K562 (cell line): ENCODE results near the gene CACTIN. TPM values are rescaled to one million over a fixed set of nuclear protein-coding genes. Genes with fewer than 3 reads are reported as not detected.

Source experiments
- ATF7 ChIP-seq: fragments of 450-650 bp; IDR thresholded peaks from 2 replicates; pipeline ENCODE4 v1.7.1; 2014; ENCODE audit warnings: mild to moderate bottlenecking, moderate library complexity
- BMI1 ChIP-seq: fragments of 150-350 bp; IDR thresholded peaks from 2 replicates; pipeline ENCODE4 v1.6.1; 2014; ENCODE audit warnings: low read length
- CREB1 ChIP-seq, 2 experiments: sonication (generic) in 1 of 2; formaldehyde crosslinking in 1 of 2; IDR thresholded peaks; 2 replicates each; pipeline versions ENCODE4 v1.6.1 to v1.8.0; 2012 to 2022; ENCODE audit warnings: inconsistent platforms in 1 of 2, mild to moderate bottlenecking in 1 of 2, missing genetic modification reagents in 1 of 2, moderate library complexity in 1 of 2
- DMBX1 ChIP-seq: fragments of 250-450 bp; sonication (Bioruptor Pico); IDR thresholded peaks from 2 replicates; pipeline ENCODE4 v1.8.0; 2022; ENCODE audit warnings: inconsistent platforms, mild to moderate bottlenecking, moderate library complexity, borderline replicate concordance
- ELF1 ChIP-seq: fragments of 200-800 bp; sonication (Bioruptor generic); IDR thresholded peaks from 2 replicates; pipeline ENCODE4 v1.6.1; 2016; ENCODE audit warnings: missing genetic modification characterization, missing compliant biosample characterization
- FOS ChIP-seq: IDR thresholded peaks from 3 replicates; pipeline ENCODE4 v1.6.1; 2011; ENCODE audit not compliant: insufficient read length; ENCODE audit errors: extremely low read depth
- NFYB ChIP-seq: IDR thresholded peaks from 2 replicates; pipeline ENCODE4 v1.6.1; 2011; ENCODE audit warnings: mild to moderate bottlenecking, moderate library complexity; ENCODE audit not compliant: insufficient read length; ENCODE audit errors: extremely low read depth
- NRF1 ChIP-seq, 2 experiments: fragments of 450-650 bp; IDR thresholded peaks in 1 of 2; conservative IDR thresholded peaks in 1 of 2; 2 replicates each; pipeline ENCODE4 v1.6.1; 2014; ENCODE audit warnings: mild to moderate bottlenecking in 2 of 2
- PHB2 ChIP-seq: fragments of 450-650 bp; IDR thresholded peaks from 2 replicates; pipeline ENCODE4 v1.6.1; 2017; ENCODE audit warnings: low read depth
- RBM22 ChIP-seq: fragments of 200-400 bp; formaldehyde crosslinking; IDR thresholded peaks from 2 replicates; pipeline ENCODE4 v1.6.1; 2018; ENCODE audit warnings: low read length, low read depth; ENCODE audit not compliant: poor library complexity, severe bottlenecking
- RFX1 ChIP-seq: fragments of 450-650 bp; IDR thresholded peaks from 2 replicates; pipeline ENCODE4 v1.6.1; 2016; ENCODE audit warnings: mild to moderate bottlenecking, moderate library complexity
- ZNF583 ChIP-seq: fragments of 250-450 bp; sonication (Bioruptor Pico); IDR thresholded peaks from 2 replicates; pipeline ENCODE4 v1.4.0; 2020
- ZSCAN29 ChIP-seq: fragments of 450-650 bp; IDR thresholded peaks from 2 replicates; pipeline ENCODE4 v1.6.1; 2017
- polyA plus RNA-seq, 8 experiments: library from polyadenylated mRNA; depleted of rRNA in 4 of 8; stranded (reverse) in 5 of 8; unstranded in 3 of 8; fragments of >200 nt; fragmentation: Nextera tagmentation in 2 of 8; fragmentation: Illumina TruSeq in 1 of 8; extraction: Ambion mirVana in 2 of 8; extraction: Trizol in 1 of 8; gene quantifications; 2 replicates each; pipeline versions ENCODE4 v1.2.1 to v1.2.3, GENCODE V29; 2011 to 2014; ENCODE audit warnings: inconsistent platforms in 1 of 8, missing spikeins in 1 of 8
- total RNA-seq, 7 experiments: library from RNA; depleted of rRNA in 6 of 7; stranded (reverse); fragments of >200 nt in 6 of 7; fragmentation: Illumina TruSeq in 2 of 7; extraction: Trizol in 2 of 7; gene quantifications; 2 replicates each; pipeline versions ENCODE4 v1.2.1 to v1.2.3, GENCODE V29; 2011 to 2021; ENCODE audit warnings: low replicate concordance in 1 of 7
- TF ChIP-seq, protein P1 (sequence below), 3 experiments: fragments of 200-800 bp in 1 of 3; fragments of 250-450 bp in 1 of 3; fragments of 450-650 bp in 1 of 3; sonication (Bioruptor Pico) in 1 of 3; sonication (Bioruptor generic) in 1 of 3; formaldehyde crosslinking in 1 of 3; IDR thresholded peaks; 2 replicates each; pipeline versions ENCODE4 v1.6.1 to v1.8.0; 2016 to 2022; ENCODE audit warnings: mild to moderate bottlenecking in 2 of 3, missing genetic modification characterization in 2 of 3, missing compliant biosample characterization in 1 of 3, moderate library complexity in 1 of 3
- TF ChIP-seq, protein P2 (sequence below): sonication (generic); formaldehyde crosslinking; IDR thresholded peaks from 2 replicates; pipeline ENCODE4 v1.8.0; 2022; ENCODE audit warnings: mild to moderate bottlenecking, missing genetic modification reagents, borderline replicate concordance
- TF ChIP-seq, protein P3 (sequence below): sonication (generic); formaldehyde crosslinking; IDR thresholded peaks from 2 replicates; pipeline ENCODE4 v1.8.0; 2023; ENCODE audit warnings: mild to moderate bottlenecking, missing genetic modification reagents

CACTIN gene
- total and polyA plus RNA-seq, 9 of the 15 experiments (the other 6 are each of a cell fraction or from before 2014, with no cell fraction given), result 0.15 to 49.2 (median 15.0) TPM

DNA sequence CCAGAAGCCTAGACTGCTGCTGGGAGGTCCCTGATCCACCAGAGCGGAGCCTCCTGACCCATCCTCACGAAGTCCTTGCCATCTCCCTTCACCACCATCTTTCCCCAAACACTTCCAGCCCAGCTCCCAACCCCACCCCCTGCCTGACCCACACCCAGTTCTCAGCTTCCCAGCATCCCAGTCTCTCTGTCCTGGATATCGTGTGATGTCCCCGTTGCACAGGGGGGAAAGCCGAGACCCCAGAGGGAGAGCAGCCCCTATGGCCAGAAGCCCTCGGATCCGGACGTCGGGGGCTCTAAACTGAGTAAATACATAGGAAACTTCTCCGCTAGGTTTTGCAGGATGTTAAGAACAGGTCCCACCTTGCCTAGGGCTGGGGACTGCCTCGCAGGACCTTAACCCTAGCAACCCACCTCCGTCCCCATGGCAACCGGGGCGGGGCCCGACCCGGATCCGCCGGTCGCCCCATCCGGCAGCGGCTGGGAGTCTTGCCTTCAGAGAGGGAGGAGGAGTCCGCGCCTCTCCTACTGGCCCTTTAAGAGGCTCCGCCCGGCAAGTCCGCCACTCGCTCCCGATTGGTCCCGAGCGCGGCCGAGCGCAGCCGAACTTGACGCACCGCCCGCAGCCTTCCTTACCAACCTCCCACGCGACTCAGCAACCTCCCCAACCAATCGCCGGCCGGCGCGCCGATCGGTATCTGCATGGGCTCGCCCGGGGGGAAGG lies 54.3 kb downstream of the CACTIN start (continued):
- TF ChIP-seq NRF1 (conservative IDR thresholded peaks at IDR 0.05 in 1 of 2, IDR thresholded peaks at IDR 0.05 in 1 of 2), result peak; percentile 80 to 83
- peak; percentile 95 for TF ChIP-seq NFYB
- TF ChIP-seq, protein P1, sequence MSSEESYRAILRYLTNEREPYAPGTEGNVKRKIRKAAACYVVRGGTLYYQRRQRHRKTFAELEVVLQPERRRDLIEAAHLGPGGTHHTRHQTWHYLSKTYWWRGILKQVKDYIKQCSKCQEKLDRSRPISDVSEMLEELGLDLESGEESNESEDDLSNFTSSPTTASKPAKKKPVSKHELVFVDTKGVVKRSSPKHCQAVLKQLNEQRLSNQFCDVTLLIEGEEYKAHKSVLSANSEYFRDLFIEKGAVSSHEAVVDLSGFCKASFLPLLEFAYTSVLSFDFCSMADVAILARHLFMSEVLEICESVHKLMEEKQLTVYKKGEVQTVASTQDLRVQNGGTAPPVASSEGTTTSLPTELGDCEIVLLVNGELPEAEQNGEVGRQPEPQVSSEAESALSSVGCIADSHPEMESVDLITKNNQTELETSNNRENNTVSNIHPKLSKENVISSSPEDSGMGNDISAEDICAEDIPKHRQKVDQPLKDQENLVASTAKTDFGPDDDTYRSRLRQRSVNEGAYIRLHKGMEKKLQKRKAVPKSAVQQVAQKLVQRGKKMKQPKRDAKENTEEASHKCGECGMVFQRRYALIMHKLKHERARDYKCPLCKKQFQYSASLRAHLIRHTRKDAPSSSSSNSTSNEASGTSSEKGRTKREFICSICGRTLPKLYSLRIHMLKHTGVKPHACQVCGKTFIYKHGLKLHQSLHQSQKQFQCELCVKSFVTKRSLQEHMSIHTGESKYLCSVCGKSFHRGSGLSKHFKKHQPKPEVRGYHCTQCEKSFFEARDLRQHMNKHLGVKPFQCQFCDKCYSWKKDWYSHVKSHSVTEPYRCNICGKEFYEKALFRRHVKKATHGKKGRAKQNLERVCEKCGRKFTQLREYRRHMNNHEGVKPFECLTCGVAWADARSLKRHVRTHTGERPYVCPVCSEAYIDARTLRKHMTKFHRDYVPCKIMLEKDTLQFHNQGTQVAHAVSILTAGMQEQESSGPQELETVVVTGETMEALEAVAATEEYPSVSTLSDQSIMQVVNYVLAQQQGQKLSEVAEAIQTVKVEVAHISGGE (CRISPR knock-in tag; IDR thresholded peaks at IDR 0.05), result no peak
- no peak for TF ChIP-seq ZNF583
- TF ChIP-seq RBM22, result peak; percentile 75
- TF ChIP-seq, protein P2, sequence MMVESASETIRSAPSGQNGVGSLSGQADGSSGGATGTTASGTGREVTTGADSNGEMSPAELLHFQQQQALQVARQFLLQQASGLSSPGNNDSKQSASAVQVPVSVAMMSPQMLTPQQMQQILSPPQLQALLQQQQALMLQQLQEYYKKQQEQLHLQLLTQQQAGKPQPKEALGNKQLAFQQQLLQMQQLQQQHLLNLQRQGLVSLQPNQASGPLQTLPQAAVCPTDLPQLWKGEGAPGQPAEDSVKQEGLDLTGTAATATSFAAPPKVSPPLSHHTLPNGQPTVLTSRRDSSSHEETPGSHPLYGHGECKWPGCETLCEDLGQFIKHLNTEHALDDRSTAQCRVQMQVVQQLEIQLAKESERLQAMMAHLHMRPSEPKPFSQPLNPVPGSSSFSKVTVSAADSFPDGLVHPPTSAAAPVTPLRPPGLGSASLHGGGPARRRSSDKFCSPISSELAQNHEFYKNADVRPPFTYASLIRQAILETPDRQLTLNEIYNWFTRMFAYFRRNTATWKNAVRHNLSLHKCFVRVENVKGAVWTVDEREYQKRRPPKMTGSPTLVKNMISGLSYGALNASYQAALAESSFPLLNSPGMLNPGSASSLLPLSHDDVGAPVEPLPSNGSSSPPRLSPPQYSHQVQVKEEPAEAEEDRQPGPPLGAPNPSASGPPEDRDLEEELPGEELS (CRISPR knock-in tag), result no peak
- no peak for TF ChIP-seq DMBX1 (CRISPR knock-in tag)
- TF ChIP-seq RFX1, result peak; percentile 99
- TF ChIP-seq BMI1, result peak; percentile 89
- peak; percentile 34; the same call in 1 of the 2 replicates for TF ChIP-seq ELF1
- TF ChIP-seq, protein P3, sequence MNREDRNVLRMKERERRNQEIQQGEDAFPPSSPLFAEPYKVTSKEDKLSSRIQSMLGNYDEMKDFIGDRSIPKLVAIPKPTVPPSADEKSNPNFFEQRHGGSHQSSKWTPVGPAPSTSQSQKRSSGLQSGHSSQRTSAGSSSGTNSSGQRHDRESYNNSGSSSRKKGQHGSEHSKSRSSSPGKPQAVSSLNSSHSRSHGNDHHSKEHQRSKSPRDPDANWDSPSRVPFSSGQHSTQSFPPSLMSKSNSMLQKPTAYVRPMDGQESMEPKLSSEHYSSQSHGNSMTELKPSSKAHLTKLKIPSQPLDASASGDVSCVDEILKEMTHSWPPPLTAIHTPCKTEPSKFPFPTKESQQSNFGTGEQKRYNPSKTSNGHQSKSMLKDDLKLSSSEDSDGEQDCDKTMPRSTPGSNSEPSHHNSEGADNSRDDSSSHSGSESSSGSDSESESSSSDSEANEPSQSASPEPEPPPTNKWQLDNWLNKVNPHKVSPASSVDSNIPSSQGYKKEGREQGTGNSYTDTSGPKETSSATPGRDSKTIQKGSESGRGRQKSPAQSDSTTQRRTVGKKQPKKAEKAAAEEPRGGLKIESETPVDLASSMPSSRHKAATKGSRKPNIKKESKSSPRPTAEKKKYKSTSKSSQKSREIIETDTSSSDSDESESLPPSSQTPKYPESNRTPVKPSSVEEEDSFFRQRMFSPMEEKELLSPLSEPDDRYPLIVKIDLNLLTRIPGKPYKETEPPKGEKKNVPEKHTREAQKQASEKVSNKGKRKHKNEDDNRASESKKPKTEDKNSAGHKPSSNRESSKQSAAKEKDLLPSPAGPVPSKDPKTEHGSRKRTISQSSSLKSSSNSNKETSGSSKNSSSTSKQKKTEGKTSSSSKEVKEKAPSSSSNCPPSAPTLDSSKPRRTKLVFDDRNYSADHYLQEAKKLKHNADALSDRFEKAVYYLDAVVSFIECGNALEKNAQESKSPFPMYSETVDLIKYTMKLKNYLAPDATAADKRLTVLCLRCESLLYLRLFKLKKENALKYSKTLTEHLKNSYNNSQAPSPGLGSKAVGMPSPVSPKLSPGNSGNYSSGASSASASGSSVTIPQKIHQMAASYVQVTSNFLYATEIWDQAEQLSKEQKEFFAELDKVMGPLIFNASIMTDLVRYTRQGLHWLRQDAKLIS, result no peak
- TF ChIP-seq CREB1 (IDR thresholded peaks at IDR 0.05), result peak; percentile 51; the same call in 1 of the 2 replicates
- peak; percentile 31; the same call in 1 of the 2 replicates for TF ChIP-seq CREB1 (CRISPR knock-in tag; IDR thresholded peaks at IDR 0.05)
- TF ChIP-seq PHB2, result no peak
- TF ChIP-seq ATF7, result peak; percentile 71
- no peak for TF ChIP-seq ZSCAN29
- TF ChIP-seq FOS, result peak; percentile 72
